AG09319 (cell line): Measurements from ENCODE around the gene LRPPRC.
"Not testable (repeated sequence)": the region's sequence is repeated elsewhere in the genome, so short reads cannot be mapped to it uniquely, and the experiment has no call there.

Experiments
- DNase-seq: peaks from one replicate; pipeline ENCODE4 v3.0.0-alpha.2; 2010; ENCODE audit warnings: low read depth; ENCODE audit errors: extremely low read depth
- CTCF ChIP-seq: IDR thresholded peaks from 2 replicates; pipeline ENCODE4 v1.5.1; 2011; ENCODE audit warnings: low read depth, mild to moderate bottlenecking, inconsistent platforms, low read length, moderate library complexity

LRPPRC gene

GRCh38 chr2:43995733-43996533, at the start of gene LRPPRC:
Gene LRPPRC, minus strand, starts transcription at chr2:43995989. Its CDS starts 42 bp downstream, at chr2:43995947.
- TF ChIP-seq CTCF = no peak
- peak; percentile 90 for DNase-seq

GRCh38 chr2:44045061-44045460, 49.3 kb upstream of the LRPPRC start:
- TF ChIP-seq CTCF = no peak
- DNase-seq = no peak

- DNase-seq = peak; percentile 49
- TF ChIP-seq CTCF = peak; percentile 98
Measured at GRCh38 chr2:44044281-44044720, 48.5 kb upstream of the LRPPRC start.

- no peak for DNase-seq
- TF ChIP-seq CTCF = no peak
Measured at GRCh38 chr2:44040365-44040764, 44.6 kb upstream of the LRPPRC start.

- no peak for TF ChIP-seq CTCF
Measured at GRCh38 chr2:44038277-44038676, 42.5 kb upstream of the LRPPRC start.

GRCh38 chr2:44037221-44037620, 41.4 kb upstream of the LRPPRC start:
- TF ChIP-seq CTCF = no peak
- DNase-seq = no peak

More at GRCh38 chr2:44038277-44038676, 42.5 kb upstream of the LRPPRC start:
- no peak for DNase-seq

- TF ChIP-seq CTCF = no peak
- DNase-seq = no peak
Measured at GRCh38 chr2:44033947-44034346, 38.2 kb upstream of the LRPPRC start.

GRCh38 chr2:44027076-44027475, 31.3 kb upstream of the LRPPRC start:
- DNase-seq = not testable (repeated sequence)
